Thyroid gland (tissue), 4 donors: ENCODE results near the gene TXNDC11.

ENCODE experiments used
- POLR2A ChIP-seq, 2 donors: fragments of 450-650 bp; IDR thresholded peaks; one replicate each; pipeline ENCODE4 v1.6.1; 2017; ENCODE audit warnings: antibody characterized with exemption in 2 of 2, mild to moderate bottlenecking in 2 of 2, moderate library complexity in 1 of 2
- TF ChIP-seq, protein P1 (sequence below), 6 experiments: fragments of 200-600 bp in 3 of 6; fragments of 450-650 bp in 3 of 6; sonication (generic) in 3 of 6; IDR thresholded peaks; one replicate each; pipeline ENCODE4 v1.5.1; 2016 to 2019; ENCODE audit warnings: antibody characterized with exemption in 6 of 6, mild to moderate bottlenecking in 2 of 6, inconsistent platforms in 1 of 6, moderate library complexity in 1 of 6

- TF ChIP-seq, protein P1, sequence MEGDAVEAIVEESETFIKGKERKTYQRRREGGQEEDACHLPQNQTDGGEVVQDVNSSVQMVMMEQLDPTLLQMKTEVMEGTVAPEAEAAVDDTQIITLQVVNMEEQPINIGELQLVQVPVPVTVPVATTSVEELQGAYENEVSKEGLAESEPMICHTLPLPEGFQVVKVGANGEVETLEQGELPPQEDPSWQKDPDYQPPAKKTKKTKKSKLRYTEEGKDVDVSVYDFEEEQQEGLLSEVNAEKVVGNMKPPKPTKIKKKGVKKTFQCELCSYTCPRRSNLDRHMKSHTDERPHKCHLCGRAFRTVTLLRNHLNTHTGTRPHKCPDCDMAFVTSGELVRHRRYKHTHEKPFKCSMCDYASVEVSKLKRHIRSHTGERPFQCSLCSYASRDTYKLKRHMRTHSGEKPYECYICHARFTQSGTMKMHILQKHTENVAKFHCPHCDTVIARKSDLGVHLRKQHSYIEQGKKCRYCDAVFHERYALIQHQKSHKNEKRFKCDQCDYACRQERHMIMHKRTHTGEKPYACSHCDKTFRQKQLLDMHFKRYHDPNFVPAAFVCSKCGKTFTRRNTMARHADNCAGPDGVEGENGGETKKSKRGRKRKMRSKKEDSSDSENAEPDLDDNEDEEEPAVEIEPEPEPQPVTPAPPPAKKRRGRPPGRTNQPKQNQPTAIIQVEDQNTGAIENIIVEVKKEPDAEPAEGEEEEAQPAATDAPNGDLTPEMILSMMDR (IDR thresholded peaks at IDR 0.05) = no peak
- TF ChIP-seq POLR2A (IDR thresholded peaks at IDR 0.05) = no peak
These were observed 51.4 kb downstream of the TXNDC11 start for GRCh38 chr16:11691235-11691634.
